ENCODE data around the gene AGFG2.

DNA sequence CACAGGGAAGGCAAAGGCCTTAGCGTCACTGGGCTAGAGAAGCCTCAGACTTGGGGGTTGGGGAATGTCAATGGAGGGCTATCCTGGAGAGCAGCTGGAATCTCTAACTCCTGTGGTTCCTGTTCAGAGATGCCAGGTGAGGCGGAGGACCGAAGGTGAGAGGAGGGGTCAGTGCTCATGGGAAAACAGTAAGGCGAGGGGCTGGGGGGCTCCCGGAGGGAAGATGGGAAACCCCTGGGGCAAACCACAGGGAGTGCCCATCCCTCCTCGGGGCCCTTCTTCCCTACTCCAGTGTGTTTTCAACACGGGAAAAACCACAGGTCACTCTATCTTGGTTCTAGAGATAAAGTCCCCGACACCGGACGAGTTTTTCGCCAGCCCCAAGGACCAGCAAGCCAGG lies 43.6 kb downstream of the AGFG2 start:
- TF ChIP-seq, protein P1, sequence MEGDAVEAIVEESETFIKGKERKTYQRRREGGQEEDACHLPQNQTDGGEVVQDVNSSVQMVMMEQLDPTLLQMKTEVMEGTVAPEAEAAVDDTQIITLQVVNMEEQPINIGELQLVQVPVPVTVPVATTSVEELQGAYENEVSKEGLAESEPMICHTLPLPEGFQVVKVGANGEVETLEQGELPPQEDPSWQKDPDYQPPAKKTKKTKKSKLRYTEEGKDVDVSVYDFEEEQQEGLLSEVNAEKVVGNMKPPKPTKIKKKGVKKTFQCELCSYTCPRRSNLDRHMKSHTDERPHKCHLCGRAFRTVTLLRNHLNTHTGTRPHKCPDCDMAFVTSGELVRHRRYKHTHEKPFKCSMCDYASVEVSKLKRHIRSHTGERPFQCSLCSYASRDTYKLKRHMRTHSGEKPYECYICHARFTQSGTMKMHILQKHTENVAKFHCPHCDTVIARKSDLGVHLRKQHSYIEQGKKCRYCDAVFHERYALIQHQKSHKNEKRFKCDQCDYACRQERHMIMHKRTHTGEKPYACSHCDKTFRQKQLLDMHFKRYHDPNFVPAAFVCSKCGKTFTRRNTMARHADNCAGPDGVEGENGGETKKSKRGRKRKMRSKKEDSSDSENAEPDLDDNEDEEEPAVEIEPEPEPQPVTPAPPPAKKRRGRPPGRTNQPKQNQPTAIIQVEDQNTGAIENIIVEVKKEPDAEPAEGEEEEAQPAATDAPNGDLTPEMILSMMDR (conservative IDR thresholded peaks at IDR 0.05 in 1 of 2, IDR thresholded peaks at IDR 0.05 in 1 of 2; ENCODE audit: low read depth in 1 of 2, low read length in 2 of 2), result no peak
- TF ChIP-seq EZH2 (IDR thresholded peaks at IDR 0.05; ENCODE audit: low read length, missing control alignments), result no peak
